ENCODE measurements around the gene YAP1.
A peak's percentile ranks its signal among the peaks of the same experiment; 100 is the strongest.

The YAP1 gene

GRCh38 chr11:102073253-102073652 lies 37.0 kb upstream of the YAP1 start:
- no peak overlapping the region for H3K27ac ChIP-seq
- TF ChIP-seq CTCF (conservative IDR thresholded peaks at IDR 0.05), result no peak
- TF ChIP-seq ZFX (IDR thresholded peaks at IDR 0.05), result no peak

- H3K27ac ChIP-seq, result no peak overlapping the region
These were observed 30.6 kb upstream of the YAP1 start for GRCh38 chr11:102079625-102080024.

GRCh38 chr11:102081313-102081712 lies 28.9 kb upstream of the YAP1 start:
- TF ChIP-seq ZFX (IDR thresholded peaks at IDR 0.05) (no peak), CTCF (conservative IDR thresholded peaks at IDR 0.05) (no peak)

More at GRCh38 chr11:102079625-102080024, 30.6 kb upstream of the YAP1 start:
- TF ChIP-seq CTCF (conservative IDR thresholded peaks at IDR 0.05) (no peak), ZFX (IDR thresholded peaks at IDR 0.05) (no peak)

GRCh38 chr11:102085864-102086551 lies 24.2 kb upstream of the YAP1 start:
- H3K27ac ChIP-seq, result peak overlapping the region; percentile 51
- TF ChIP-seq CTCF (conservative IDR thresholded peaks at IDR 0.05), result no peak
- no peak for TF ChIP-seq ZFX (IDR thresholded peaks at IDR 0.05)

More at GRCh38 chr11:102081313-102081712, 28.9 kb upstream of the YAP1 start:
- no peak overlapping the region for H3K27ac ChIP-seq

- H3K27ac ChIP-seq, result no peak overlapping the region
- TF ChIP-seq ZFX (IDR thresholded peaks at IDR 0.05), result no peak
- no peak for TF ChIP-seq CTCF (conservative IDR thresholded peaks at IDR 0.05)
These were observed 13.1 kb upstream of the YAP1 start for GRCh38 chr11:102097186-102097585.

- no peak overlapping the region for H3K27ac ChIP-seq
- TF ChIP-seq ZFX (IDR thresholded peaks at IDR 0.05), result no peak
- no peak for TF ChIP-seq CTCF (conservative IDR thresholded peaks at IDR 0.05)
These were observed 10.5 kb upstream of the YAP1 start for GRCh38 chr11:102099755-102100154.

GRCh38 chr11:102108734-102109440 lies 1.4 kb upstream of the YAP1 start:
- TF ChIP-seq CTCF (conservative IDR thresholded peaks at IDR 0.05), result no peak
- TF ChIP-seq ZFX (IDR thresholded peaks at IDR 0.05), result no peak
- no peak overlapping the region; the same call in 1 of the 2 replicates for H3K27ac ChIP-seq

Measured in C4-2B (cell line).